Measurements from ENCODE around the gene POC1A. TPM values are rescaled to one million over a fixed set of nuclear protein-coding genes. Genes with fewer than 3 reads are reported as not detected.
"Not testable (repeated sequence)": the region's sequence is repeated elsewhere in the genome, so short reads cannot be mapped to it uniquely, and the experiment has no call there.

POC1A gene
- total and polyA plus RNA-seq, 3 donors from 2014 or later, result 16.7 to 36.1 (median 21.7) TPM

GRCh38 chr3:52155912-52156311, 1.7 kb upstream of the POC1A start:
- TF ChIP-seq CTCF (IDR thresholded peaks at IDR 0.05), result no peak
- TF ChIP-seq POLR2A (IDR thresholded peaks at IDR 0.05), result no peak
- DNase-seq, result no peak
- intact Hi-C loops (cut with DNase I; ENCODE audit: low total_unique reads), result no loop called here
- Histone ChIP-seq H3K36me3 (ENCODE audit: low read depth, missing control alignments) (no peaks in the 10 kb centered on the region), H3K9me3 (no peaks in the 10 kb centered on the region), H3K4me3 (no peak overlapping the region), H3K4me1 (peaks cover 9% of the 10 kb centered on the region), H3K27ac (no peak overlapping the region), H3K27me3 (no peaks in the 10 kb centered on the region)
- 57 to 67% methylated on average over 4 of the region's 4 CpGs for WGBS, 2 donors

GRCh38 chr3:52153389-52154096, 680 bp downstream of the POC1A start:
- peak; percentile 33 for DNase-seq
- intact Hi-C loops (cut with DNase I; ENCODE audit: low total_unique reads), result no loop called here

GRCh38 chr3:52151991-52152390, 2.2 kb downstream of the POC1A start:
- H3K9me3 ChIP-seq; DNase-seq; H3K4me1 ChIP-seq; H3K36me3 ChIP-seq (ENCODE audit: low read depth, missing control alignments); H3K4me3 ChIP-seq; H3K27ac ChIP-seq; H3K27me3 ChIP-seq; intact Hi-C loops (cut with DNase I; ENCODE audit: low total_unique reads): not testable (repeated sequence)
- WGBS, 2 donors, result 92% methylated on average over 4 of the region's 4 CpGs

More at GRCh38 chr3:52153389-52154096, 680 bp downstream of the POC1A start:
- TF ChIP-seq CTCF (IDR thresholded peaks at IDR 0.05) (no peak), POLR2A (IDR thresholded peaks at IDR 0.05) (no peak)
- Histone ChIP-seq H3K4me1 (peaks cover 9% of the 10 kb centered on the region), H3K36me3 (ENCODE audit: low read depth, missing control alignments) (no peaks in the 10 kb centered on the region), H3K9me3 (no peaks in the 10 kb centered on the region), H3K27me3 (no peaks in the 10 kb centered on the region), H3K27ac (peak overlapping the region; percentile 55 to 81), H3K4me3 (peak overlapping the region; percentile 61 to 70)
- 2 to 11% methylated on average over 10 to 18 of the region's 18 CpGs for WGBS, 2 donors

- H3K4me3 ChIP-seq, result no peak overlapping the region
- 91 to 94% methylated on average over 4 of the region's 4 CpGs for WGBS, 2 donors
- no peaks in the 10 kb centered on the region for H3K27me3 ChIP-seq
- H3K4me1 ChIP-seq, result peaks cover 9% of the 10 kb centered on the region
- H3K36me3 ChIP-seq (ENCODE audit: low read depth, missing control alignments), result no peaks in the 10 kb centered on the region
- no peak for DNase-seq
- intact Hi-C loops (cut with DNase I; ENCODE audit: low total_unique reads), result no loop called here
- H3K27ac ChIP-seq, result no peak overlapping the region
- H3K9me3 ChIP-seq, result no peaks in the 10 kb centered on the region
- no peak for TF ChIP-seq CTCF (IDR thresholded peaks at IDR 0.05)
- no peak for TF ChIP-seq POLR2A (IDR thresholded peaks at IDR 0.05)
Measured at GRCh38 chr3:52150860-52151259, 3.4 kb downstream of the POC1A start.

- WGBS, 2 donors, result 84 to 94% methylated on average over 3 of the region's 3 CpGs
- no peak for TF ChIP-seq CTCF (IDR thresholded peaks at IDR 0.05)
- TF ChIP-seq POLR2A (IDR thresholded peaks at IDR 0.05), result no peak
- no peak for DNase-seq
- Histone ChIP-seq H3K36me3 (ENCODE audit: low read depth, missing control alignments) (no peaks in the 10 kb centered on the region), H3K4me1 (peaks cover 9% of the 10 kb centered on the region), H3K27ac (no peak overlapping the region), H3K9me3 (no peaks in the 10 kb centered on the region), H3K27me3 (no peaks in the 10 kb centered on the region), H3K4me3 (no peak overlapping the region)
- intact Hi-C loops (cut with DNase I; ENCODE audit: low total_unique reads), result no loop called here
Measured at GRCh38 chr3:52150357-52150756, 3.9 kb downstream of the POC1A start.

Data from testis (tissue), 3 donors.